WTC11 (cell line): ENCODE measurements around the gene TULP1. TPM values are rescaled to one million over a fixed set of nuclear protein-coding genes. Genes with fewer than 3 reads are reported as not detected.
"Not testable (repeated sequence)": the region's sequence is repeated elsewhere in the genome, so short reads cannot be mapped to it uniquely, and the experiment has no call there.

ENCODE experiments used
- ATAC-seq: fragments of 200-7000 bp; cut with Tn5 transposase; 2 replicates; pipeline ENCODE4 v1.10.0; 2021; ENCODE audit warnings: mild to moderate bottlenecking, moderate library complexity
- CTCF ChIA-PET: fragments of 300-600 bp; sonication (Branson Sonifier 250); formaldehyde crosslinking; loops from one replicate; lab custom pipeline; 2021; ENCODE audit warnings: antibody characterized with exemption; lab: Charles Lee
- POLR2A ChIA-PET: fragments of 350-600 bp; sonication (Branson Sonifier 250); formaldehyde crosslinking; loops from one replicate; lab custom pipeline; 2021; ENCODE audit warnings: antibody characterized with exemption; lab: Charles Lee
- DNase-seq: peaks from one replicate; pipeline ENCODE4 v3.0.0; 2021; ENCODE audit warnings: low spot score
- H3K27ac Mint-ChIP-seq: 2 replicates; pipeline ENCODE4 v1.8.0; 2021; ENCODE audit warnings: mixed read lengths
- H3K27me3 Mint-ChIP-seq: 2 replicates; pipeline ENCODE4 v1.8.0; 2021; ENCODE audit warnings: low read depth, mild to moderate bottlenecking, moderate library complexity, mixed read lengths
- H3K36me3 Mint-ChIP-seq: 2 replicates; pipeline ENCODE4 v1.8.0; 2021; ENCODE audit warnings: mixed read lengths
- H3K4me1 Mint-ChIP-seq: 2 replicates; pipeline ENCODE4 v1.8.0; 2022; ENCODE audit warnings: mixed read lengths
- H3K4me3 Mint-ChIP-seq: 2 replicates; pipeline ENCODE4 v1.8.0; 2021; ENCODE audit warnings: mild to moderate bottlenecking, moderate library complexity, mixed read lengths
- H3K9me3 Mint-ChIP-seq: 2 replicates; pipeline ENCODE4 v1.8.0; 2021; ENCODE audit warnings: mixed read lengths
- ARID4B ChIP-seq: sonication (generic); formaldehyde crosslinking; IDR thresholded peaks from 2 replicates; pipeline ENCODE4 v1.8.0; 2023; ENCODE audit warnings: missing genetic modification reagents, mild to moderate bottlenecking, borderline replicate concordance
- ATF1 ChIP-seq: sonication (generic); formaldehyde crosslinking; IDR thresholded peaks from 2 replicates; pipeline ENCODE4 v1.8.1; 2023; ENCODE audit warnings: mild to moderate bottlenecking, moderate library complexity, missing genetic modification reagents
- FOXP1 ChIP-seq: sonication (generic); formaldehyde crosslinking; IDR thresholded peaks from 2 replicates; pipeline ENCODE4 v1.8.0; 2022; ENCODE audit warnings: missing genetic modification reagents, mild to moderate bottlenecking, moderate library complexity, borderline replicate concordance
- GRHL2 ChIP-seq: fragments of 250-450 bp; sonication (Bioruptor Pico); IDR thresholded peaks from 2 replicates; pipeline ENCODE4 v1.8.0; 2022; ENCODE audit warnings: mild to moderate bottlenecking, moderate library complexity; ENCODE audit not compliant: insufficient replicate concordance, severe bottlenecking
- GTF2I ChIP-seq: fragments of 250-450 bp; sonication (Bioruptor Pico); conservative IDR thresholded peaks from 2 replicates; pipeline ENCODE4 v1.4.0; 2021; ENCODE audit warnings: mild to moderate bottlenecking
- NFYB ChIP-seq: sonication (generic); formaldehyde crosslinking; conservative IDR thresholded peaks from 2 replicates; pipeline ENCODE4 v1.8.0; 2022; ENCODE audit warnings: low read depth, missing genetic modification reagents
- PRRX2 ChIP-seq: fragments of 250-450 bp; sonication (Bioruptor Pico); IDR thresholded peaks from 2 replicates; pipeline ENCODE4 v1.8.0; 2021; ENCODE audit warnings: mild to moderate bottlenecking
- ZNF121 ChIP-seq: sonication (generic); formaldehyde crosslinking; IDR thresholded peaks from 2 replicates; pipeline ENCODE4 v1.8.0; 2023; ENCODE audit warnings: missing genetic modification reagents
- ZNF423 ChIP-seq: fragments of 250-450 bp; sonication (Bioruptor Pico); IDR thresholded peaks from 2 replicates; pipeline ENCODE4 v2.1.2; 2022; ENCODE audit warnings: mild to moderate bottlenecking, moderate library complexity
- total RNA-seq: library from RNA; stranded (reverse); gene quantifications from 3 replicates; pipeline ENCODE4 v1.2.3, GENCODE V29; 2021
- TF ChIP-seq, protein P1 (sequence below): sonication (generic); formaldehyde crosslinking; IDR thresholded peaks from 2 replicates; pipeline ENCODE4 v1.8.1; 2023; ENCODE audit warnings: mild to moderate bottlenecking, missing genetic modification reagents, moderate library complexity
- TF ChIP-seq, protein P2 (sequence below): sonication (generic); formaldehyde crosslinking; IDR thresholded peaks from 2 replicates; pipeline ENCODE4 v1.8.1; 2022; ENCODE audit warnings: mild to moderate bottlenecking, moderate library complexity, missing genetic modification reagents
- TF ChIP-seq, protein P3 (sequence below): sonication (generic); formaldehyde crosslinking; IDR thresholded peaks from 2 replicates; pipeline ENCODE4 v1.8.1; 2023; ENCODE audit warnings: mild to moderate bottlenecking, moderate library complexity, missing genetic modification reagents

TULP1 gene
- total RNA-seq, 1 experiment from 2014 or later, result 2.9 TPM

GRCh38 chr6:35515939-35516338 is 3.2 kb upstream of the TULP1 start:
- ATAC-seq, result peak; percentile 33; the same call in 1 of the 2 replicates
- H3K4me3 Mint-ChIP-seq, H3K9me3 Mint-ChIP-seq, H3K36me3 Mint-ChIP-seq, H3K27me3 Mint-ChIP-seq, H3K27ac Mint-ChIP-seq, DNase-seq: not testable (repeated sequence)
- ChIA-PET POLR2A (interaction anchor here (0.7 to 1.0 kb wide), 3 partner anchors 11 to 535 kb away, joined by 3 read pairs; no protein-coding TSS in a partner anchor), CTCF (interaction anchor here (0.6 to 0.7 kb wide), 4 partner anchors 33 to 479 kb away, joined by 3 read pairs; no protein-coding TSS in a partner anchor)
- TF ChIP-seq ZNF121 (CRISPR knock-in tag), result peak; percentile 72; the same call in 1 of the 2 replicates
- H3K4me1 Mint-ChIP-seq, result peaks cover 17% of the 10 kb centered on the region

- CTCF ChIA-PET, result interaction anchor here (0.6 to 1.0 kb wide), 4 partner anchors 8 to 172 kb away, joined by 3 to 5 read pairs (median 3); partner anchors contain the start of gene PPARD
- ATAC-seq, result no peak
Measured at GRCh38 chr6:35514587-35514986, 1.9 kb upstream of the TULP1 start.

DNA sequence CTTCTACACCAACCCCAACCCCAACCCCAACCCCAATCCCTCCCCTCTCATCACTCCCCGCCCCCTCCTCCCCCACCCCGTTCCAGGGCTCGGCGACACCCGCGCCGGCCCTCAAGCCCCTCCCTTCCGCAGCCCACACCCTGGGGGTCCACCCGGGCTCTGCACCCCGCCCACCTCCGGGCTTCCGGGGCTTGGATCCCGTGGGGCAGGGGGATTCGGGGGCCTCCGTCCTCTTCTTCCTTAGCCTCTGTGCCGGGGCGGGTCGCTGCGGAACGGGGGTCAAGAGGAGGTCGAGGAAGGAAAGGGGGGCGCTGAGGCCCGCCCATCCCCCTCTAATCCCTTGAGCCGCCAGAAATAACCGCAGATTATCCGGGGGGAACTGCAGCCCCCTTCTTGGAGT is 690 bp downstream of the TULP1 start:
- H3K27me3 Mint-ChIP-seq, result peaks cover 23% of the 10 kb centered on the region
- H3K4me3 Mint-ChIP-seq, result peak overlapping the region; percentile 60
- POLR2A ChIA-PET, result no interaction called here
- TF ChIP-seq GTF2I (CRISPR knock-in tag), result no peak
- no peak for TF ChIP-seq ZNF423 (CRISPR knock-in tag)
- no peak for TF ChIP-seq GRHL2 (CRISPR knock-in tag)
- TF ChIP-seq ARID4B, result no peak
- no peak for TF ChIP-seq NFYB (CRISPR knock-in tag)
- no peak for TF ChIP-seq PRRX2 (CRISPR knock-in tag)
- TF ChIP-seq, protein P1, sequence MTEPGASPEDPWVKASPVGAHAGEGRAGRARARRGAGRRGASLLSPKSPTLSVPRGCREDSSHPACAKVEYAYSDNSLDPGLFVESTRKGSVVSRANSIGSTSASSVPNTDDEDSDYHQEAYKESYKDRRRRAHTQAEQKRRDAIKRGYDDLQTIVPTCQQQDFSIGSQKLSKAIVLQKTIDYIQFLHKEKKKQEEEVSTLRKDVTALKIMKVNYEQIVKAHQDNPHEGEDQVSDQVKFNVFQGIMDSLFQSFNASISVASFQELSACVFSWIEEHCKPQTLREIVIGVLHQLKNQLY (CRISPR knock-in tag), result no peak
- TF ChIP-seq FOXP1, result no peak
- TF ChIP-seq, protein P2, sequence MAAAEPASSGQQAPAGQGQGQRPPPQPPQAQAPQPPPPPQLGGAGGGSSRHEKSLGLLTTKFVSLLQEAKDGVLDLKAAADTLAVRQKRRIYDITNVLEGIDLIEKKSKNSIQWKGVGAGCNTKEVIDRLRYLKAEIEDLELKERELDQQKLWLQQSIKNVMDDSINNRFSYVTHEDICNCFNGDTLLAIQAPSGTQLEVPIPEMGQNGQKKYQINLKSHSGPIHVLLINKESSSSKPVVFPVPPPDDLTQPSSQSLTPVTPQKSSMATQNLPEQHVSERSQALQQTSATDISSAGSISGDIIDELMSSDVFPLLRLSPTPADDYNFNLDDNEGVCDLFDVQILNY, result no peak
- TF ChIP-seq ATF1 (CRISPR knock-in tag), result no peak
- TF ChIP-seq, protein P3, sequence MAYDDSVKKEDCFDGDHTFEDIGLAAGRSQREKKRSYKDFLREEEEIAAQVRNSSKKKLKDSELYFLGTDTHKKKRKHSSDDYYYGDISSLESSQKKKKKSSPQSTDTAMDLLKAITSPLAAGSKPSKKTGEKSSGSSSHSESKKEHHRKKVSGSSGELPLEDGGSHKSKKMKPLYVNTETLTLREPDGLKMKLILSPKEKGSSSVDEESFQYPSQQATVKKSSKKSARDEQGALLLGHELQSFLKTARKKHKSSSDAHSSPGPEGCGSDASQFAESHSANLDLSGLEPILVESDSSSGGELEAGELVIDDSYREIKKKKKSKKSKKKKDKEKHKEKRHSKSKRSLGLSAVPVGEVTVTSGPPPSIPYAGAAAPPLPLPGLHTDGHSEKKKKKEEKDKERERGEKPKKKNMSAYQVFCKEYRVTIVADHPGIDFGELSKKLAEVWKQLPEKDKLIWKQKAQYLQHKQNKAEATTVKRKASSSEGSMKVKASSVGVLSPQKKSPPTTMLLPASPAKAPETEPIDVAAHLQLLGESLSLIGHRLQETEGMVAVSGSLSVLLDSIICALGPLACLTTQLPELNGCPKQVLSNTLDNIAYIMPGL (CRISPR knock-in tag), result no peak
- H3K9me3 Mint-ChIP-seq, result no peaks in the 10 kb centered on the region
- ATAC-seq (peak; percentile 8; the same call in 1 of the 2 replicates), DNase-seq (peak; percentile 28)
- H3K27ac Mint-ChIP-seq, result no peak overlapping the region
- no peaks in the 10 kb centered on the region for H3K36me3 Mint-ChIP-seq
- CTCF ChIA-PET, result interaction anchor here (1.9 to 2.7 kb wide), 3 partner anchors 11 to 41 kb away, joined by 7 to 14 read pairs (median 8); no protein-coding TSS in a partner anchor
- peaks cover 35% of the 10 kb centered on the region for H3K4me1 Mint-ChIP-seq

More at GRCh38 chr6:35514587-35514986, 1.9 kb upstream of the TULP1 start:
- DNase-seq, result no peak
- peaks cover 14% of the 10 kb centered on the region for H3K27me3 Mint-ChIP-seq
- no peaks in the 10 kb centered on the region for H3K36me3 Mint-ChIP-seq
- no peak overlapping the region for H3K27ac Mint-ChIP-seq
- no peaks in the 10 kb centered on the region for H3K9me3 Mint-ChIP-seq
- peaks cover 20% of the 10 kb centered on the region for H3K4me1 Mint-ChIP-seq
- peak; percentile 28; the same call in 1 of the 2 replicates for TF ChIP-seq ZNF121 (CRISPR knock-in tag)
- no peak for TF ChIP-seq FOXP1
- no peak overlapping the region for H3K4me3 Mint-ChIP-seq
- POLR2A ChIA-PET, result interaction anchor here (0.7 kb wide), 1 partner anchor 10 kb away, joined by 3 read pairs; no protein-coding TSS in a partner anchor
